C4-2B (cell line): ENCODE results near the gene CCDC148.

Source experiments
- CTCF ChIP-seq: fragments of 450-650 bp; conservative IDR thresholded peaks from 2 replicates; pipeline ENCODE4 v1.5.1; 2017; ENCODE audit warnings: mild to moderate bottlenecking
- ZFX ChIP-seq: fragments of 450-650 bp; IDR thresholded peaks from 2 replicates; pipeline ENCODE4 v1.6.1; 2017

- no peak for TF ChIP-seq CTCF
- TF ChIP-seq ZFX = no peak
These were observed 201.3 kb downstream of the CCDC148 start for GRCh38 chr2:158255257-158255656.
